Smooth muscle cell (in vitro differentiated cells): ENCODE results near the gene MOB3C. TPM values are rescaled to one million over a fixed set of nuclear protein-coding genes. Genes with fewer than 3 reads are reported as not detected.

Experiments
- DNase-seq: peaks from one replicate; lab custom pipeline; 2025; ENCODE audit not compliant: unreplicated experiment; lab: John Stamatoyannopoulos, UW
- H2AFZ ChIP-seq: fragments of 200-600 bp; sonication (generic); 2 replicates; pipeline ENCODE4 v1.6.0; 2016; ENCODE audit warnings: antibody characterized with exemption, low read depth, mild to moderate bottlenecking
- H3F3A ChIP-seq: fragments of 200-600 bp; sonication (generic); 2 replicates; pipeline ENCODE4 v1.6.0; 2017; ENCODE audit warnings: antibody characterized with exemption, low read depth
- H3K27ac ChIP-seq: fragments of 200-600 bp; sonication (generic); 2 replicates; pipeline ENCODE4 v1.5.1; 2016; ENCODE audit warnings: low read depth, mild to moderate bottlenecking
- H3K27me3 ChIP-seq: fragments of 200-600 bp; sonication (generic); 2 replicates; pipeline ENCODE4 v1.6.1; 2016; ENCODE audit warnings: low read depth, mild to moderate bottlenecking
- H3K36me3 ChIP-seq: fragments of 200-600 bp; sonication (generic); 2 replicates; pipeline ENCODE4 v1.5.1; 2016; ENCODE audit warnings: low read depth
- H3K4me1 ChIP-seq: fragments of 200-600 bp; sonication (generic); 2 replicates; pipeline ENCODE4 v1.5.1; 2016; ENCODE audit warnings: low read depth
- H3K4me2 ChIP-seq: fragments of 200-600 bp; sonication (generic); 2 replicates; pipeline ENCODE4 v1.6.0; 2016; ENCODE audit warnings: mild to moderate bottlenecking
- H3K4me3 ChIP-seq: fragments of 200-600 bp; sonication (generic); 2 replicates; pipeline ENCODE4 v1.5.1; 2016; ENCODE audit warnings: mild to moderate bottlenecking
- H3K79me2 ChIP-seq: fragments of 200-600 bp; sonication (generic); 2 replicates; pipeline ENCODE4 v1.6.0; 2016; ENCODE audit warnings: low read depth, mild to moderate bottlenecking
- H3K9ac ChIP-seq: fragments of 200-600 bp; sonication (generic); 2 replicates; pipeline ENCODE4 v1.6.0; 2016; ENCODE audit warnings: low read depth
- H3K9me3 ChIP-seq: fragments of 200-600 bp; sonication (generic); replicated peaks from 2 replicates; pipeline ENCODE4 v1.5.1; 2016; ENCODE audit warnings: low read depth
- H4K20me1 ChIP-seq: fragments of 200-600 bp; sonication (generic); 2 replicates; pipeline ENCODE4 v1.6.0; 2016; ENCODE audit warnings: low read depth
- WGBS: methylation state at CpG from one replicate; pipeline ENCODE4 v1.1.7; 2016; ENCODE audit warnings: low lambda C conversion rate; 5-methylcytosine and 5-hydroxymethylcytosine counted together
- polyA plus RNA-seq: library from polyadenylated mRNA; unstranded; fragments of >200 nt; fragmentation: Nextera tagmentation; extraction: Ambion mirVana; gene quantifications from 2 replicates; pipeline ENCODE4 v1.2.1, GENCODE V29; 2016
- total RNA-seq: library from RNA; depleted of rRNA; stranded (reverse); fragments of >200 nt; gene quantifications from 2 replicates; pipeline ENCODE4 v1.2.3, GENCODE V29; 2014
- TF ChIP-seq, protein P1 (sequence below): fragments of 200-600 bp; sonication (generic); IDR thresholded peaks from 2 replicates; pipeline ENCODE4 v1.5.1; 2017; ENCODE audit warnings: borderline replicate concordance, mild to moderate bottlenecking, antibody characterized with exemption; ENCODE audit not compliant: insufficient read depth, poor library complexity, severe bottlenecking

The MOB3C gene
- total and polyA plus RNA-seq, 2 experiments from 2014 or later, result 5.3 to 5.5 TPM

DNA sequence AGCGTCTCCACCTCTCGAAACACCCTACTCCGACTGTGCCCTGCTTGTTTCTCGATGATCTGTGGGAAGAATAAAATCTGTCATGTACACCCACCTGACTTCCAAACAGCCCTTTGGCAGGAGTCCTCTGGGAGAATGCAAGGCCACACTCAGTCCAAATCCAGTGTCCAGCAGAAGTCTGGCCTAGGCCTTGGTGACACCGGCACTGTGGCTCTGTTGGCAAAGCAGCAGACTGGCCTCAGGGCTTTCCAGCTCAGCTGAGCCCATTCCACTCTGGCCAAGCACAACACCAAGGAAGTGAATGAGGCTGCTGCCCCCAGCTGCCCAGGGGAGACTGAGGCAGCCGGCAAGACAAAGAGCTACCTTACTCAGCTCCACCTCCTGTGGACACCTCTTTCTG, 40.0 kb downstream of the MOB3C start:
- H3K27ac ChIP-seq, result no peak overlapping the region
- H3K4me1 ChIP-seq, result no peaks in the 10 kb centered on the region
- TF ChIP-seq, protein P1, sequence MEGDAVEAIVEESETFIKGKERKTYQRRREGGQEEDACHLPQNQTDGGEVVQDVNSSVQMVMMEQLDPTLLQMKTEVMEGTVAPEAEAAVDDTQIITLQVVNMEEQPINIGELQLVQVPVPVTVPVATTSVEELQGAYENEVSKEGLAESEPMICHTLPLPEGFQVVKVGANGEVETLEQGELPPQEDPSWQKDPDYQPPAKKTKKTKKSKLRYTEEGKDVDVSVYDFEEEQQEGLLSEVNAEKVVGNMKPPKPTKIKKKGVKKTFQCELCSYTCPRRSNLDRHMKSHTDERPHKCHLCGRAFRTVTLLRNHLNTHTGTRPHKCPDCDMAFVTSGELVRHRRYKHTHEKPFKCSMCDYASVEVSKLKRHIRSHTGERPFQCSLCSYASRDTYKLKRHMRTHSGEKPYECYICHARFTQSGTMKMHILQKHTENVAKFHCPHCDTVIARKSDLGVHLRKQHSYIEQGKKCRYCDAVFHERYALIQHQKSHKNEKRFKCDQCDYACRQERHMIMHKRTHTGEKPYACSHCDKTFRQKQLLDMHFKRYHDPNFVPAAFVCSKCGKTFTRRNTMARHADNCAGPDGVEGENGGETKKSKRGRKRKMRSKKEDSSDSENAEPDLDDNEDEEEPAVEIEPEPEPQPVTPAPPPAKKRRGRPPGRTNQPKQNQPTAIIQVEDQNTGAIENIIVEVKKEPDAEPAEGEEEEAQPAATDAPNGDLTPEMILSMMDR, result no peak
- no peaks in the 10 kb centered on the region for H4K20me1 ChIP-seq
- H3K27me3 ChIP-seq, result no peaks in the 10 kb centered on the region
- H3K9ac ChIP-seq, result no peak overlapping the region
- no peaks in the 10 kb centered on the region for H3K79me2 ChIP-seq
- H3F3A ChIP-seq, result no peaks in the 10 kb centered on the region
- no peak overlapping the region for H3K4me2 ChIP-seq
- H3K36me3 ChIP-seq, result peaks cover 9% of the 10 kb centered on the region
- H2AFZ ChIP-seq, result no peak overlapping the region
- DNase-seq, result no peak
- H3K9me3 ChIP-seq, result no peaks in the 10 kb centered on the region
- WGBS, result 89% methylated on average over 6 of the region's 6 CpGs
- no peak overlapping the region for H3K4me3 ChIP-seq

DNA sequence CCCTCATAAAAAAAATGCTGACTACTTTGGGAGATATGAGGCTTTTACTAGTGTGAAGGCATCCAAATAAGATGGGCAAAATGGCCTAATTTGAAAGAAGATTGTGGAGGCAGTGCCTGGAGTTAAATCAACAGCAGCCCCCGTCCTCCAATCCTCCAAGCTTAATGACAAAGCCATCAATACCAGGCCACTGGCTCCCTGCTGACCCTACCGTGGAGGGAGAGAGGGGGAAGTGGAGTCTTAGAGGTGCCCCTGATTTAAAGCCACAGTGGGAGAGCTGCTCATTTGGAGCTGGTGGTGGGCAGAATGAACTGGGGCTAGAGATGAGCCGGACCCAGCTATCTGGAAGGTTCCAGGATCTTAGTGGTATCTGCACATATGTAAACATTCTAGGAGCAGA, 40.8 kb downstream of the MOB3C start:
- Histone ChIP-seq H3F3A (no peaks in the 10 kb centered on the region), H3K36me3 (peaks cover 9% of the 10 kb centered on the region), H2AFZ (no peak overlapping the region), H3K9ac (no peak overlapping the region), H3K27me3 (no peaks in the 10 kb centered on the region), H3K27ac (no peak overlapping the region), H3K4me1 (no peaks in the 10 kb centered on the region), H4K20me1 (no peaks in the 10 kb centered on the region), H3K79me2 (no peaks in the 10 kb centered on the region), H3K9me3 (no peaks in the 10 kb centered on the region), H3K4me2 (no peak overlapping the region), H3K4me3 (no peak overlapping the region)
- WGBS, result 46% methylated on average over 3 of the region's 3 CpGs
- TF ChIP-seq, protein P1, result no peak
- DNase-seq, result no peak

DNA sequence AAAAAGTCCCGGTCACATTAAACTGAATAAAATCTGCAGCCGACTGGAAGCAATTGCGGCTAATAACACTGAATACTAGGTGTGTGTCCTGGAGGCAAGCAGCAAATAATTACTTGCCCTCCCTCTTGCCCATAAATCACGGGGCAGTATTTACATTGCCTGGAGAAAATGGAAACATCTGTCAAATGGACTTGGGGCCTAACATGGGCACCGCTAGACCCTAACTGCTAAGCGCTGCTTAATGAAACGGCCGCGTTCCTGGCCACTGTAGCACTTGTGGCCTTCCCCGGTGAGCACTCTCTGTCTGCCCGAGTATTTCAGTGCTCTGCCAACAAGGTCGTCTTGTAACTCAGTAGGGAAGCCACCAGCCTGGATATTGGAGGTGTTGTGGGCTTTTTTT, 41.3 kb downstream of the MOB3C start:
- Histone ChIP-seq H3K4me1 (no peaks in the 10 kb centered on the region), H3K4me3 (no peak overlapping the region), H3K79me2 (no peaks in the 10 kb centered on the region), H2AFZ (no peak overlapping the region), H3K9me3 (no peaks in the 10 kb centered on the region), H4K20me1 (no peaks in the 10 kb centered on the region), H3K27me3 (no peaks in the 10 kb centered on the region), H3K36me3 (peaks cover 9% of the 10 kb centered on the region), H3K9ac (no peak overlapping the region), H3K27ac (no peak overlapping the region), H3F3A (no peaks in the 10 kb centered on the region), H3K4me2 (no peak overlapping the region)
- TF ChIP-seq, protein P1, result no peak
- DNase-seq, result no peak
- 82% methylated on average over 12 of the region's 12 CpGs for WGBS

DNA sequence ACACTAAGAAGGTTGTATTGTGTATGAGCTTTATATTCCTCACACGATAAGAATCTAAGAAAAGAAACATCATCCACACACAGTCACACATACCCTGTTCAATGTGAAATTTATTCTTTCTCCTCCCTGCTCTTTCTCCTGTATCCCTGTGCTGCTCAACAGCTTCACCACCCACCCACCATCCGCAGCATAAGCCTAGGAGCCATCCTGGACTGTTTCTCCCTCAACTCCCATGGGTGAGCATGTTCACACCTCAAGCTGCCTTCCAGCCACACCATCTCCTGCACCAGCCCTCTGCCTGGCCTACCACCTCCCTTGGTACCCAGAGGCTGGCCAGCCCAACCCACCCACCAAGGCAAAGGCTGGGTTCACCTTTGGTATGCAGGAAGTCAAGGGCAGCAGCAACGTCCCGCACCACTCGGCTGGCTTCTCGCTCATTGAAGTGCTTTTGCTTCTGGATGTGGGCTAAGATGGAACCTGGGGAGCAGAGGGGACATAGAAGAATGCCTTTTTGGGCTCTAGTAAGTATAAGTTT, 44.9 kb downstream of the MOB3C start:
- Histone ChIP-seq H3K79me2 (no peaks in the 10 kb centered on the region), H3K9me3 (no peaks in the 10 kb centered on the region), H3K4me2 (no peak overlapping the region), H3K4me3 (no peak overlapping the region), H3K4me1 (peaks cover 10% of the 10 kb centered on the region), H3K36me3 (peaks cover 5% of the 10 kb centered on the region), H3K9ac (no peak overlapping the region), H3K27me3 (no peaks in the 10 kb centered on the region), H4K20me1 (no peaks in the 10 kb centered on the region), H3F3A (no peaks in the 10 kb centered on the region), H2AFZ (no peak overlapping the region), H3K27ac (no peak overlapping the region)
- TF ChIP-seq, protein P1, result no peak
- 97% methylated on average over 6 of the region's 6 CpGs for WGBS
- DNase-seq, result no peak
